ENCODE measurements around the gene ZFHX3.

ZFHX3 gene

GRCh38 chr16:73056921-73057290 lies 9.0 kb upstream of the ZFHX3 start:
- DNase-seq (ENCODE audit: low read depth) = no peak

- no peak for DNase-seq (ENCODE audit: low read depth)
These were observed 8.5 kb upstream of the ZFHX3 start for GRCh38 chr16:73056448-73056847.

- no peak for DNase-seq (ENCODE audit: low read depth)
These were observed 7.0 kb upstream of the ZFHX3 start for GRCh38 chr16:73054813-73055482.

GRCh38 chr16:73054498-73054812 lies 6.5 kb upstream of the ZFHX3 start:
- DNase-seq (ENCODE audit: low read depth) = no peak

DNA sequence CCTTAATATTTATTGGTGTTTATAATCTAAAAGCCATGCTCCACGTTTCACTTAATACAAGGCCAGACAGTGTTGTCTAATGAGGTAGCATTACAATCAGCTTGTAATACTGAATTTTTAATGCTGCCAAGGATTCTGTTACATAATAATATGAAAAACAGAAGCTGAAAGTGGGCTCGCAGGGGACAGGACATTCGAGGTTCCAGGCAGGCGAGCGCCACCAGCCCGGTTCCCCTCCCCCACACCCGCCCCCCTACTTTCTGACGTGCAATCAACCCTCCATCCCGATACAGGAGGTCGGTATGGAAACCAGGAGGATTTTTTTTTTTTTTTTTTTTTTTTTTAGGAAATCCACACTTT lies 6.2 kb upstream of the ZFHX3 start:
- no peak for DNase-seq (ENCODE audit: low read depth)

- no peak for DNase-seq (ENCODE audit: low read depth)
These were observed 5.6 kb upstream of the ZFHX3 start for GRCh38 chr16:73053364-73054124.

DNA sequence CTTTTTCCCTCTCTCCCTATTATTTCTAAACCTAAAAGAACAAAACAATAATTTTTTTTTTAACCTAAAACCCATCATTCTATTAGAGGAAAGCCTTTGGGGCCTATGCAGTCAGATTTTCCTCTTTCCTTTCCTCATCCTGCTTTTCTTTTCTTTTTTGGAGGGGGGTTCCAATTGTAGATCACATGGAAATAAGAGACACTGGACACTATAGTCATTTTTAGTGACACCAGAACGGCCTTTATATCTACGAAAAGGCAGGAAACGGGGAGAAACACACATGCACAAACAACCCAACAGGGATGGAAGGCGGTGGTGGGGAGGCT lies 5.1 kb upstream of the ZFHX3 start:
- no peak for DNase-seq (ENCODE audit: low read depth)

DNA sequence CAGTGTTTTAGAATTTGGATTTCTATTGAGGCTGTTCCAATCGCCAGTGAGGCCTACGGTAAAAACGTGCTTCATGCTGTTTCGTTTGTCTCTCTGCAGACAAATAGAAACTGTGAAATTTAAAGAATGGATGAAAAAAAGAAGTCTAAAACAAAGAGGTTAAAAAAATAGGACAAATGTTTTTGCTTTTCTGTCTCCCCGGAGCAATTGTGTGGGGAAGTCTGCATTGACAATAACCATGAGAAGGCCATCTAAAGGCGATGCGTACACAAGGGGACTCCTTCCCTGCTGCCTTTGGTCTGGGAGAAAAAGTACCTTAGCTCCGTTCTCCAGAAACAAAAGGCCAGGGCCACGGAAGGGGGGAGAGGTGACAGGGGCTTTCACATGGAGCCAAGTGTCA lies 4.6 kb upstream of the ZFHX3 start:
- DNase-seq (ENCODE audit: low read depth) = no peak

DNA sequence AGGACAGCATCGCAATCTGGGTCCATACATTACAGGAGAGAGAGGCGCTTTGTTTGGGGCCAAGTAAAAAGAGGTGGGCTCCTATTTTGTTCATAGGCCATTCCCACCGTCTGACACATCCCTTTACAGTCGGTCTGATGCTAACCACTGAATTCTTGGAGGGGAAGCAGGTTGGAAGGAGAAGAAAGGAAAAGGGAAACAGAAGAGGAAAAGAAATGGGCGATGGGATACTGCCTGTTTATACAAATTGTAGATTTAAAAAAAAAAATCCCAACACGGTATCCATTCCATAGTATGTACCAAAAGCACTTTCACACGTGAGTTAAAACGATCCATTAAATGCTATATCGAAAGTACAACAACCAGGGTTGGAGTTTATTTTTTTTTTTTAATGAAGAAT lies 4.0 kb upstream of the ZFHX3 start:
- DNase-seq (ENCODE audit: low read depth) = no peak

DNA sequence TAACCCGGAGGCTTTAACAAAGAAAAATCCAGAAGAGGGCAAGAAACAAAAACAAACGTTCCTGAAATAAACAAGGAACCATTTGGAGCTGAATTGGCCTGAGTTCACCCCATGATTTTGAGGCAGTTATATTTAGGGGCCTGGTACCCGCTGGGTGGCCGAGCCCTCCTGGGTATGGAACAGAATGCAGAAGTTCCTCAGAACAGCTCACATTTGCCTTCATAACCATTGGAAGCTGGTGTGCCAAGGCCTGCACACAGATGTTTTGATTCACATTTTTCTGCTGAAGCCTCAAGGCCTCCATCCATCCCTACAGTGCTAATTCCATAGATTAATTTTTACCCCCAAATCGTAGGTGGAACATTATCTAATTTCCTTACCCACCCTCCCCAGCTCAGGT lies 3.3 kb upstream of the ZFHX3 start:
- DNase-seq (ENCODE audit: low read depth) = no peak

DNA sequence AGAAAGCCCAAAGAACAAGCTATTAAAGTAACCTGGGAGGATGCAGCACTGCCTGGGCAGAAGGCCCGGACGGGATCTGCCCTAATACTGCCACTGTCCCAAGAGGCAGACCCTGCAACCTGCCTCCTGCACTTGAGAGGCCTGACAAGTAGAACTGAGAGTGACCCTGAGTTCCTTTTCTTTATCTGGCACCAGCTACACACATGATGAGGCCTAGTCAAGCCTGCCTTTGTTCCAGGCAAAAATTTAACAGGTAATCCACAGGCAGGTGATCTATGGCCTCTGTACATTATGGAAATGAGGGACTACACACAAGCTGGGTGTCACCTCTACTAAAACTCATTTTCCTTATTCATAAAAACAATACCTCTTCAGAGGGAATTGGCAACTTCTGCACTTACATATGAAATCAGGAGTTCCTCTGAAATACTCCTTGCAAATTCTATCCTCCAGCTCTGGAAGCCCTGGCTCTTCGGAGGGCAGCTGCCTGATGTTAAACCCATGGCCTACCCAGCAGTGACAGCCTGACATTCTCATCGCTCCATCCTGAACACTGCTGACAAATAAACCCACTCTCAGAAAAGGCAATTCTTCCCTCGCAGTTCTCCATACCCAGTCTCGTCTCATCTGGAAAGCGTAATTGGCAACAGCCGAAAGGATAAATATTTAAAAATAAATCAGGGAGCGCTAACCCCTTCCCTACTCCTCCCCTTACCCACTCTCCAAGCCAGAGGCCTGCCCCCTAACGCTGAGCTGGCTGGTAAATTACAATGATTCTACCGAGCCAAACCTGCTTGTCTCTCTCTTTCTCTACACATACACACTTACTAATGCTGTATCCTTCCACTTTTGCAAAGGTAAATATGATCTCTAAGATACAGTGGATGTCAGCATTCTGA lies 2.5 kb upstream of the ZFHX3 start:
- no peak for DNase-seq (ENCODE audit: low read depth)

GRCh38 chr16:73049511-73049910 lies 1.6 kb upstream of the ZFHX3 start:
- no peak for DNase-seq (ENCODE audit: low read depth)

- DNase-seq (ENCODE audit: low read depth) = no peak
These were observed 1.2 kb upstream of the ZFHX3 start for GRCh38 chr16:73049091-73049490.

DNA sequence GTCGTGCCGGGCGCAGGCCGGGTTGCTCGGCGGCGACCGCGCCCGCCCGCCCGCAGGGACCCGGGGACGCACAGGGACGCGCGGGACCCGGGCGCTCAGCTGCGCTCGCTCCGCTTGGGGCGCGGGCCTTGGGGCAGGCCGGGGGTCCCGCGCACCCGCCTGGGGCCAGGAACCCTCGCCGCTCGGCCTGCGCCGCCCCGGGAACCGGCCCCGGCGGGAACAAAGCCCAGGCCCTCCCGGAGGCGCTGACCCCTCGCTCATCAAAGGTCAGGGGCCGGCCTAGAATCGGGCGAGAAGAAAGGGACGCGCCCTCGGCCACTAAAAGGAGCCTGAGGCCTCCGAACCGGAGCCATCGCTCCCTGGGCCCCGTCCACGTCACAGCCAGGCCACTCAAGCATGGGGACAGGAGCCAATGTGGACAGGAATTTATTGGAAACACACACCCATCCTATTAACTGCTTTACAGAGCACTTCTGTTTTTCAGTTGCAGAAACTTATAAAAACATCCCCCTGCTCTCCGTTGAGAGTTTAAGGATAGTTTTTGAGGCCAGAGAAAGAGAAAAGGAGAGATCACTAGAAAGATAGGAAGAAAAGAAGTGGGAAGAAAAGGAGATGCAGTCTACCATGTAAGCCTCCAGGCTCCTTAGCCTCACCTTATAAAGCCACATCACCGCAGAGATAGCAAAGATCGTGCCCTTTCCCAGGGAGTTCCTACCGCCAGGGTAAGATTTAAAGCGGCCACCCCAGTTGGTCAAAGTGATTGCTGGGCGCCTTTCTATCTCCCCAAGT lies 558 bp upstream of the ZFHX3 start:
- DNase-seq (ENCODE audit: low read depth) = no peak

DNA sequence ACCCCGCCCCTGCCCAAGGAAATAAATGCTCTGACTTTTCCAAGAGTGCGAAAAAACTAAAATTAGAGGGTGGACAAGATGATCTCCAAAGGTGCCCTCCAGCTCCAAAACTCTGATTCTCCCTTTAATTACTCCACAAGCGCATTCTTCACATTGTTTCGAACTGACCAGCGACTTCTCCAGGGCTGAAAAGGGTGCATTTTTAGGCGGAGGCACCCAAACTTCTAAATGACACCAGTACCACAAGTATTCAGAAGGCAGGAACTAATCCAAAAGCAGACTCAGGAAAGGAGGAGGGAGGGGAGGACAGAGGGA lies 750 bp downstream of the ZFHX3 start:
- peak; percentile 83 for DNase-seq (ENCODE audit: low read depth)

DNA sequence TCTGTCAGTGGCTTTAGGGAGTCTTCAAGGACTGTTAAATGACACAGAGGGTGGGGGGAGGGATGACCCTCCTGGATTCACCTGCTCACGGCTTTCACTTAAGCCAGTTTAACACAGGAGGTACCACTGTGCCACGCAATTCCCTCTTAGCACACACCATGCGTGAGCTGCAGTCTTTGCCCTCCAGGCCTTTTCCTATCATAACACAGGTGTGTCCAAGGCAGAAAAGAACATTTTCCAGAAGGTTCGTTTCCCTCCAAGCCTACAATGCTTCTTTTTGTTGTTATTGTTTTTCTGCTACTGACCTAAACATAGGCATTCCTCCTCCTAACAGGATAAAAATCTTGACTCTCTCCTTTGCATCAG lies 1.1 kb downstream of the ZFHX3 start:
- no peak for DNase-seq (ENCODE audit: low read depth)

DNA sequence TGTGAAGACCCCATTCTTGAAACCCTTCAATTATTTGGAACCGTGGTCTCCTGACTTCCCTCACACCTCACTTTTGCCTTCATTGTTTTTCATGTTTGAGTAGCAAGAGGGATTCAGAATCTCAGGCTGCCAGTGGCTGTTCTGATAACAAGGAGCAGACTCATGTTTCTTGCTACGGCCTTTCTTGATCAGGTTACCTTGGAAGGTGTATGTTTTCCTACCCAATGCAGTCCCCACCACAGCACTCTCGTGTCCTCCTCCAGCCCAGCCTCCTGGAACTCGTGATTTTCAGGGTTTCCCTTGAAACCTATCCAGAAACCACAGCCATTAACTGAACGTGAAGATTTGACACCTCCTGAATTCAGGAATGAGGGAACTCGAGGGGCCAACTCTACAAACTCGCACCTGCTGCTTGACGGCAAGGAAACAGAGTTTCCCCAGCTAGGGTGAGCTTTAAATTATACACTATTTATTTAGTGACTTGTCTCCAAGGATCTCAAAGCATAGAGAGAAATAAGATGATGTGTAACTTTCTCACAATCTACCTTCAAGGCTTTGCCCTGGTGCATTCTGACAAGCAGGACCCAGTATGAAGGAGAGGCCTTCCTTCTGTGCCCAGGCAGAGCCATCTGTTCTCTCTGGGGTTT lies 1.6 kb downstream of the ZFHX3 start:
- DNase-seq (ENCODE audit: low read depth) = no peak

DNA sequence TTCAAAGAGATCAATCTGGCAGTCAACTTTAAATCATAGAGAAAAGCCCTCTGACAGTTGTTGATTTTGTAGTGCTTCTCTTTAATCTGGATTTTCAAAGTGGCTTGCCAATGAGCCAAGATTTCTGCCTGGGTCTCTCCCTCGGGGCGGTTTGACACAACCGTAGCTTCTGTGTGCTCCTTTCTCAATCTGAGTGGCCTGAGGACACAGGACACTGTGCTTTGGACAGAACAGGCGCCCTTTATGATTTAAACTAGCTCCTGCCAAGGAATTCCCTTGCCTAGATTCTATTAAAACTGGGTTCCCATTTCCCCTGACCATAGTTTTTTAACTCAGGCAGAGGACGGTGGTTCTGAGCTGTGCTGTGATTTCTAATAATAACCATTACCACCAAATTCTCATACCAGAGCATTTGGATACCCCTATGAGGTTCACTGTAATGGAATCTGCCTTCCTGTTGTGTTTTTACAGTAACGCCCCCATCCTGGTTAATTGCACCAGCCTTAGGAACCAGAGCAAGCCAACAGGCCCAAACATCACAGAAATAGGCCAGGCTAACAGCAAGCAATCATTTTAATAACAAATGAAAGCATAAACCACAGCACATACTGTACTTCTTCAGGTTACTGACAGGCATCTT lies 4.0 kb downstream of the ZFHX3 start:
- DNase-seq (ENCODE audit: low read depth) = no peak

DNA sequence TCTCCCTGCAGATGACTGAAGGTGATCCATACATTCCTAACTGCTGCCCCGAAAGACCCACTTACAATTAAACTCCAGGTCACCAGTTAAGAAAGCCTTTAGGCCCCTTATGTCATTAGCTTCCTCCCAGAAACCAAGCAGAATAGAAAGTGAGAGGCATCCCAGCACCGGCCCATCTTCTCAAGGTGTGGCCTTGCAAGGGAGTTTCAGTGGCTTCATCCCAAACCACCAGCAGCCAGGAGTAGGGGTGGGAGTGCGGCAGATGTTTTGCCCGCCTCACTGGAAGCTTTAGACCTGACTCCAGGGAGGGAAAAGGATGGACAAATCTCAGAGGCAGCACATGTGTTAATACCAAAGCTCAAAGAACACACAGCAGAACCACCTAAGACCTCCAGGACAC lies 5.1 kb downstream of the ZFHX3 start:
- no peak for DNase-seq (ENCODE audit: low read depth)

- DNase-seq (ENCODE audit: low read depth) = no peak
These were observed 6.3 kb downstream of the ZFHX3 start for GRCh38 chr16:73041676-73042075.

DNA sequence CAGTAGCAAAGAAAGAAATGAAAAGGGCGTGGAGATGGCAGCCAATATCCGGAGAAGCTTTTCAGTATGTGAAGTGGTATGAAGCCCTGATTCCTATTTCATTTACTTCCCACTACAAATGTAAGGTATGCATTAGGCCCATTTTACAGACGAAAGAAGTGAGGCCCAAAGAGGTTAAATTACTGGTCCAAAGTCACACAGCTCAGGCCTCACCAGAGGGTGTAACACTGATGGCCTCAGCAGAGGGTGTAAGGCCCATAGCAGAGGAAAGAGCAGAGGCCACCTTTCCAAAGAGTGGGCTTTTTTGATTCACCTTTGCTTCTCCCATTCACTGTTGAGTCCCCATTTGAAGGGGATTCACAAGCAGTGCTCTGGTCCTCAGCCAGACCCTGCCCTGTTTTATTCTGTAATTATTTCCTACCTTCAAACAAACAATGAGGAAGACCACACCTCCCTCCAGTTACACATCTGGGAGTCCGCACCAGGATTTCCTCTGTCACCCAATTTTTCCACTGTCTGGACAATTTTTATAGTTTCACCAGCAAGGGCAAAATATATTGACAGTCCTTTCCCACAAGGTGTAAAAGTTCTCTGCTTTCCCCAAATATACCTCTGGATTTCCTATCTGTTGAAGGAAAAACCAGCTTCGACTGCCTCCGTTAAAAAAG lies 7.1 kb downstream of the ZFHX3 start:
- DNase-seq (ENCODE audit: low read depth) = no peak

Data from GM04504 (cell line).